ENCODE results near the gene MB. TPM values are rescaled to one million over a fixed set of nuclear protein-coding genes. Genes with fewer than 3 reads are reported as not detected.

The MB gene
- total RNA-seq, 1 experiment from 2014 or later, result 1.5 TPM

DNA sequence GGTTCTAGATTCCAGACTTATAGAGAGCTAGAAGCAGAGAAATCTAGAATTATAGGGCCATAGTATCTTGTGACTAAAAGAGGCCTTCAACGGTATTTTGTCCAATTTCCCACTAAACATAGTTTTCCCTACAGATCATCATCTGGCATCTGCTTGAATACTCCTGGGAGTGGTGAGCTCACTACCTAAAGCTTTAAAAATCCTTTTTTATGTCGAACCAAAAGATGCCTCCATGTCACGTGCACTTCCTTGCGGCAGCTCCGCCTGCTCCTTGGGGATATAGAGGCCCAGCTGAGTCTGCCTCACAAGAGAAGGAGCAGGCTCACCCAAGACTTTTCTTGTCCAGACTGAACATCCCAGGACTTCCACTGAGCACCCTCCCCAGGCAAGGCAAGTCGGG, 4.3 kb upstream of the MB start:
- H3K27me3 ChIP-seq (ENCODE audit: insufficient read depth, low read length), result no peaks in the 10 kb centered on the region
- H3K4me3 ChIP-seq (replicated peaks in 1 of 2; ENCODE audit: low read depth in 1 of 2, low read length in 2 of 2), result no peak overlapping the region
- no peaks in the 10 kb centered on the region for H3K79me2 ChIP-seq (ENCODE audit: insufficient read depth, low read length)
- no peak for ATAC-seq
- H4K20me1 ChIP-seq (ENCODE audit: insufficient read depth), result no peaks in the 10 kb centered on the region
- ChIA-PET POLR2A (no interaction called here), CTCF (interaction anchor here (1.0 to 2.5 kb wide), 3 partner anchors 10 to 270 kb away, joined by 4 to 9 read pairs (median 5); no protein-coding TSS in a partner anchor), RAD21 (ENCODE audit: low non-redundant PET in 1 of 2, low total read pairs in 2 of 2, uncharacterized antibody in 2 of 2, unreplicated experiment in 2 of 2) (interaction anchor here in 1 of 2 experiments (0.7 kb wide), 1 partner anchor 129 kb away, joined by 3 read pairs; no protein-coding TSS in a partner anchor)
- peaks cover under 1 to 17% of the 10 kb centered on the region in 2 experiments for H3K4me1 ChIP-seq (ENCODE audit: control insufficient read depth in 1 of 2, insufficient read depth in 2 of 2, low read length in 2 of 2)
- no peak overlapping the region for H3K27ac ChIP-seq (ENCODE audit: low read depth, low read length)
- no peak overlapping the region for H3K9ac ChIP-seq (ENCODE audit: low read length)
- H3K9me3 ChIP-seq (ENCODE audit: control insufficient read depth in 1 of 2, insufficient read depth in 1 of 2, low read depth in 1 of 2, low read length in 2 of 2), result no peaks in the 10 kb centered on the region
- intact Hi-C loops (cut with micrococcal nuclease), result no loop called here
- H3K9me2 ChIP-seq (ENCODE audit: insufficient read depth), result no peaks in the 10 kb centered on the region
- no TSS peak for BruUV-seq (replicated peaks)
- H2AFZ ChIP-seq (ENCODE audit: low read depth, low read length, poor library complexity, severe bottlenecking), result no peak overlapping the region
- H3K4me2 ChIP-seq (ENCODE audit: low read length), result no peak overlapping the region
- TF ChIP-seq RAD21 (IDR thresholded peaks at IDR 0.05; ENCODE audit: low read depth) (no peak), SP1 (IDR thresholded peaks at IDR 0.05; ENCODE audit: low read depth) (no peak), ELF1 (IDR thresholded peaks at IDR 0.05; ENCODE audit: borderline replicate concordance, low read depth) (no peak), TCF7L2 (IDR thresholded peaks at IDR 0.05; ENCODE audit: borderline replicate concordance, extremely low read depth, insufficient read depth, insufficient read length) (no peak), YY1 (IDR thresholded peaks at IDR 0.05; ENCODE audit: extremely low read depth, insufficient replicate concordance, low read depth, low read length) (no peak), FOSL1 (IDR thresholded peaks at IDR 0.05; ENCODE audit: low read depth) (no peak), ZFX (IDR thresholded peaks at IDR 0.05) (no peak), ZNF274 (IDR thresholded peaks at IDR 0.05; ENCODE audit: low read depth, low read length) (no peak), SRF (IDR thresholded peaks at IDR 0.05; ENCODE audit: low read depth) (no peak), JUND (IDR thresholded peaks at IDR 0.05) (no peak), EZH2phosphoT487 (IDR thresholded peaks at IDR 0.05; ENCODE audit: borderline replicate concordance) (no peak), ATF3 (IDR thresholded peaks at IDR 0.05) (no peak), SIN3A (IDR thresholded peaks at IDR 0.05; ENCODE audit: low read depth) (no peak), CEBPB (IDR thresholded peaks at IDR 0.05; ENCODE audit: low read depth) (no peak)
- TF ChIP-seq, protein P1, sequence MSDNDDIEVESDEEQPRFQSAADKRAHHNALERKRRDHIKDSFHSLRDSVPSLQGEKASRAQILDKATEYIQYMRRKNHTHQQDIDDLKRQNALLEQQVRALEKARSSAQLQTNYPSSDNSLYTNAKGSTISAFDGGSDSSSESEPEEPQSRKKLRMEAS (IDR thresholded peaks at IDR 0.05), result no peak
- TF ChIP-seq, protein P2, sequence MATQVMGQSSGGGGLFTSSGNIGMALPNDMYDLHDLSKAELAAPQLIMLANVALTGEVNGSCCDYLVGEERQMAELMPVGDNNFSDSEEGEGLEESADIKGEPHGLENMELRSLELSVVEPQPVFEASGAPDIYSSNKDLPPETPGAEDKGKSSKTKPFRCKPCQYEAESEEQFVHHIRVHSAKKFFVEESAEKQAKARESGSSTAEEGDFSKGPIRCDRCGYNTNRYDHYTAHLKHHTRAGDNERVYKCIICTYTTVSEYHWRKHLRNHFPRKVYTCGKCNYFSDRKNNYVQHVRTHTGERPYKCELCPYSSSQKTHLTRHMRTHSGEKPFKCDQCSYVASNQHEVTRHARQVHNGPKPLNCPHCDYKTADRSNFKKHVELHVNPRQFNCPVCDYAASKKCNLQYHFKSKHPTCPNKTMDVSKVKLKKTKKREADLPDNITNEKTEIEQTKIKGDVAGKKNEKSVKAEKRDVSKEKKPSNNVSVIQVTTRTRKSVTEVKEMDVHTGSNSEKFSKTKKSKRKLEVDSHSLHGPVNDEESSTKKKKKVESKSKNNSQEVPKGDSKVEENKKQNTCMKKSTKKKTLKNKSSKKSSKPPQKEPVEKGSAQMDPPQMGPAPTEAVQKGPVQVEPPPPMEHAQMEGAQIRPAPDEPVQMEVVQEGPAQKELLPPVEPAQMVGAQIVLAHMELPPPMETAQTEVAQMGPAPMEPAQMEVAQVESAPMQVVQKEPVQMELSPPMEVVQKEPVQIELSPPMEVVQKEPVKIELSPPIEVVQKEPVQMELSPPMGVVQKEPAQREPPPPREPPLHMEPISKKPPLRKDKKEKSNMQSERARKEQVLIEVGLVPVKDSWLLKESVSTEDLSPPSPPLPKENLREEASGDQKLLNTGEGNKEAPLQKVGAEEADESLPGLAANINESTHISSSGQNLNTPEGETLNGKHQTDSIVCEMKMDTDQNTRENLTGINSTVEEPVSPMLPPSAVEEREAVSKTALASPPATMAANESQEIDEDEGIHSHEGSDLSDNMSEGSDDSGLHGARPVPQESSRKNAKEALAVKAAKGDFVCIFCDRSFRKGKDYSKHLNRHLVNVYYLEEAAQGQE (IDR thresholded peaks at IDR 0.05; ENCODE audit: low read depth), result no peak
- TF ChIP-seq, protein P3, sequence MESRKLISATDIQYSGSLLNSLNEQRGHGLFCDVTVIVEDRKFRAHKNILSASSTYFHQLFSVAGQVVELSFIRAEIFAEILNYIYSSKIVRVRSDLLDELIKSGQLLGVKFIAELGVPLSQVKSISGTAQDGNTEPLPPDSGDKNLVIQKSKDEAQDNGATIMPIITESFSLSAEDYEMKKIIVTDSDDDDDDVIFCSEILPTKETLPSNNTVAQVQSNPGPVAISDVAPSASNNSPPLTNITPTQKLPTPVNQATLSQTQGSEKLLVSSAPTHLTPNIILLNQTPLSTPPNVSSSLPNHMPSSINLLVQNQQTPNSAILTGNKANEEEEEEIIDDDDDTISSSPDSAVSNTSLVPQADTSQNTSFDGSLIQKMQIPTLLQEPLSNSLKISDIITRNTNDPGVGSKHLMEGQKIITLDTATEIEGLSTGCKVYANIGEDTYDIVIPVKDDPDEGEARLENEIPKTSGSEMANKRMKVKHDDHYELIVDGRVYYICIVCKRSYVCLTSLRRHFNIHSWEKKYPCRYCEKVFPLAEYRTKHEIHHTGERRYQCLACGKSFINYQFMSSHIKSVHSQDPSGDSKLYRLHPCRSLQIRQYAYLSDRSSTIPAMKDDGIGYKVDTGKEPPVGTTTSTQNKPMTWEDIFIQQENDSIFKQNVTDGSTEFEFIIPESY (IDR thresholded peaks at IDR 0.05; ENCODE audit: extremely low read depth, insufficient replicate concordance, low read length), result no peak
- H3K36me3 ChIP-seq (ENCODE audit: control insufficient read depth in 1 of 2, insufficient read depth in 2 of 2, low read length in 2 of 2), result no peaks in the 10 kb centered on the region
- no peak for DNase-seq (ENCODE audit: low read depth, low spot score)
